ENCODE measurements around the gene TRIM28.

TRIM28 gene

DNA sequence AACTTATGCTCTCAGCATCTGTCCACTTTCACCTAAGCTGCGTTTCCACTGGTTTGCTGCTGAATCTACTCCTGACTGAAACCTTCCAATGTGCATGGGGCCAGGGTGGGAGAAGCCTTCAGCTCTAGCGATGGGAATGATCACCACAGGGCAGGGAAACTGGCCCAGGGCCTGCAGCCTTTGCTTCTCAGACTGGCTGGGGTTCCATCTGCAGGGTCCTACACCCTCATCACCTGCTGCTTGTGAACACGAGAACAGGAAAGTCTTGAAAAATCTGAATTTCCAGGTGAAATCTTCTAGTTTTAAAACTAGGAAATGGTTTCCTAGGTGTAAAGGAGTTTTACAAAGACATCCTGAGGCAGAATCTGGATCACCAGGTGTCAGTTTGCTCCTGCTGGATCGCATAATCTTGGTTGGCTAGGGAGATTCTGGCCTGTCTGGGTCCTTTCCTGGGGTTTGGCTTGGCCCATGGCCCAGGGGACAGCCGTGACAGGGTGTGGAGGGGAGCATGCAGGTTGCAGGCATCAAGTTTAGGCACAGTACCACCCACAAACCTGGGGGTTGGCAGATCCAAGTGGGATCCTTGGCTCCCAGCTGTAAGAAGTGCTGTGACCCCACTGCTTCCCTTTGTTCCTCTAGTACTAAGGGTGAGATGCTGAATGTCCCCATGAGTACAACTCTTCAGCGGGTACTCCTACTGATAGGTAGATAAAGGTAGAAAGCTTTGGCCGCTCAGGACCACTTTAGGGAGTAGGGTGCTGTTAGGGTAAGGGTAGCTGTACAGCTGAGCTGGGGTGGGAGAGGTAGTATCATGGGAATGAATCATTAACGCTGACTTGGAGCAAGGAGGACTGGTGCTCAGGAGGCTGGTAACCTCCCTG lies 16.4 kb downstream of the TRIM28 start:
- DNase-seq (ENCODE audit: low read depth in 2 of 2): no peak

- no peak for DNase-seq (ENCODE audit: low read depth in 2 of 2)
Observed at GRCh38 chr19:58560921-58561320, 17.1 kb downstream of the TRIM28 start.

DNA sequence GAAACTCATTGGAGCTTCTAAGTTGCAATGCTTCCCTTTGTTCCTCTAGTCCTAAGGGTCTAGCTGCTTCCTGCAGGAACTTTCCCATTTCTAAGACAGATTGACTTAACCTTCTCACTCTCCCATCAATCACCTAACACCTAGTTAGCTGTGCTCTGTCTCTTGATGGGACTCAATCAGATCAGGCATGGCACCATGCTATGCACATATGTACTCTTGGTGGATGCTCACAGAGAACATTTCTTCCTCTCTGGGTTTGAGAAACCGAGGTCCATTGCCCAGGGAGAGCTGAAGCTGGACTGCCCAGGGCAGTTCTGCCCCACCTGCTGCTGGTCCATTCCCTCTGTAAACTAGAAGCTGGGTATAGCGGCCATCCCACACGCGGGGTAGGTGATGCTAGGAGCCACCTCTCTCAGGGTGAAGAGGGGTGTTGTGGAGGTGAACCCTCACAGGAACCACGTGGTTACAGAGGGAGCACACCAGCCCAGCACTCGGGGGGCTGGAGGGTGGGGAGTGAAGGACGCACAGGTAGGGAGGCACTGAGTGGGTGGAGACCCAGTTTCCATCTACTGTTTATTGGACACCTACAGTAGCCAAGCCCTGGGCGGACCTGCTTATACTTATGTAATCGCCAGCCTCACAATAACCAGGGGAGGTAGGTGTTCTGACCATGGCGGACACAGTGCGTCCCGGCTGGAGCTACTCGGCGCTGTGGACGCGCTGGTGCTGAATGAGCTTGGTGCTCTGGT lies 17.7 kb downstream of the TRIM28 start:
- no peak for DNase-seq (ENCODE audit: low read depth in 2 of 2)

DNA sequence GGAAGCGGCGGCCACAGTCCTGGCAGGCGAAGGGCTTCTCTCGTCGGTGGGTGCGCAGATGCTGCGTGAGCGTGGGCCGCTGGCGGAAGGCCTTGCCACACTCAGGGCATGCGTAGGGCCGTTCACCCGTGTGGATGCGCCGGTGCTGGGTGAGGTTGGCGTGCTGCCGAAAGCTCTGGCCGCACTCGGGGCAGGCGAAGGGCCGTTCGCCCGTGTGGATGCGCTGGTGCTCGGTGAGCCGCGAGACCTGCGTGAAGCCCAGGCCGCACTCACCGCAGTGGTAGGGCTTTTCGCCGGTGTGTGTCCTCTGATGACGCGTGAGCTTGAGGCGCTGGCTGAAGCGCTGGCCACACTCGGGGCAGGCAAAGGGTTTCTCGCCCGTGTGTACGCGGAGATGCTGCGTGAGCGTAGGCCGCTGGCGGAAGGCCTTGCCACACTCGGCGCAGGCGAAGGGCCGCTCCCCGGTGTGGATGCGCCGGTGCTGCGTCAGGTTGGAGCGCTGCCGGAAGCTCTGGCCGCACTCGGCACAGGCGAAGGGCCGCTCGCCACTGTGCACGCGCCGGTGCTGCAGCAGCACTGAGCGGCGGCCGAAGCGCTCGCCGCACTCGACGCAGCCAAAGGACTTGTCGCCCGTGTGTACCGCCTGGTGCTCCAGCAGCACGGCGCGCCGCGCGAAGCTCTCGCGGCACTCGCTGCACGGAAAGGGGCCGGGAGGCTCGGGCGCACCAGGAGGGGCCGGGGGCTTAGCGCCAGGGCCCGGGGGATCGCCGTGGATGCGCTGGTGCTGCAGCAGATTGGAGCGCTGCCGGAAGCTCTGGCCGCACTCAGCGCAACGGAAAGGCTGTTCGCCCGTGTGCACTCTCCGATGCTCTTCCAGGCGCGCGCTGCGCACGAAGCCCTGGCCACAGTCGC lies 18.5 kb downstream of the TRIM28 start:
- DNase-seq (ENCODE audit: low read depth in 2 of 2): no peak

DNA sequence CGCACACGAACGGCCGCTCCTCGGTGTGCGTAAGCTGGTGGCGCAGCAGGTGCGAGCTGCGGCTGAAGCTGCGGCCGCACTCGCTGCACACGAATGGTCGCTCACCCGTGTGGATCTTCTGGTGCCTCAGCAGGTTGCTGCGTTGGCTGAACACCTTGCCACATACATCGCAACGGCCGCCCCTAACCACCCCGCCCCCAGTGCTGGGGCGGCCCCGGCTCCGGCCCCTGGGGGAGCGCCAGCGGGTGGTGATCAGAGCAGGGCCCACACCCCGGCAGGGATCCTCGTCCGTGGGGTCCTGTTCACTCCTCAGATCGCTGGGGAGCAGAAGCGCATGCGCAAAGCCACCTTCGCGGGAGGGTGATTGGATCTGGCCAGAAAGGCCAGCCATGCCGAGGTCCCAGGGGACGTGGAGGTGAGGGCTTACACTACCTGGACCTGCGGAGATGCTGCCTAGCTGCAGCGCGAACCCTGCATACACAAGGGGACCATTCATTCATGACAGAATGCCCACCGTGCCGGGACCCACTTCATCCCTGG lies 19.2 kb downstream of the TRIM28 start:
- no peak for DNase-seq (ENCODE audit: low read depth in 2 of 2)

- no peak for DNase-seq (ENCODE audit: low read depth in 2 of 2)
Observed at GRCh38 chr19:58563823-58564222, 20.0 kb downstream of the TRIM28 start.

- no peak for DNase-seq (ENCODE audit: low read depth in 2 of 2)
Observed at GRCh38 chr19:58566989-58567388, 23.1 kb downstream of the TRIM28 start.

GRCh38 chr19:58568453-58569130 lies 24.7 kb downstream of the TRIM28 start:
- DNase-seq (ENCODE audit: low read depth in 2 of 2): no peak

- DNase-seq (ENCODE audit: low read depth in 2 of 2): no peak
Observed at GRCh38 chr19:58569191-58569942, 25.5 kb downstream of the TRIM28 start.

GRCh38 chr19:58569943-58570670 lies 26.2 kb downstream of the TRIM28 start:
- DNase-seq (ENCODE audit: low read depth in 2 of 2): no peak

GRCh38 chr19:58570770-58571574 lies 27.1 kb downstream of the TRIM28 start:
- no peak for DNase-seq (ENCODE audit: low read depth in 2 of 2)

DNA sequence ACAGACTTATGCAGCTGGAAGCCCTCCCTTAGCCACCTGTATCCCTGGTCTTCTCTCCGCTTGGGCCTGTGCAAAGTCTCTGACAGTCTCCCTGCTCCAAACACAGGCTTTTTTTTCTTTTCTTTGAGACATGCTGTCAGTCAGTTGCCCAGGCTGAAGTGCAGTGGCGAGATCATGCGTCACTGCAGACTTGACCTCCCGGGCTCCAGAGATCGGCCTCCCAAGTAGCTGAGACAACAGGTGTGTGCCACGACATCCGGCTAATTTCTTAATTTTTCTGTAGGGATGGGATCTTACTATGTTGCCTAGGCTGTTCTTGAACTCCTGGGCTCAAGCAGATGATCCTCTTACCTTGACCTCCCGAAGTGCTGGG lies 27.7 kb downstream of the TRIM28 start:
- no peak for DNase-seq (ENCODE audit: low read depth in 2 of 2)

DNA sequence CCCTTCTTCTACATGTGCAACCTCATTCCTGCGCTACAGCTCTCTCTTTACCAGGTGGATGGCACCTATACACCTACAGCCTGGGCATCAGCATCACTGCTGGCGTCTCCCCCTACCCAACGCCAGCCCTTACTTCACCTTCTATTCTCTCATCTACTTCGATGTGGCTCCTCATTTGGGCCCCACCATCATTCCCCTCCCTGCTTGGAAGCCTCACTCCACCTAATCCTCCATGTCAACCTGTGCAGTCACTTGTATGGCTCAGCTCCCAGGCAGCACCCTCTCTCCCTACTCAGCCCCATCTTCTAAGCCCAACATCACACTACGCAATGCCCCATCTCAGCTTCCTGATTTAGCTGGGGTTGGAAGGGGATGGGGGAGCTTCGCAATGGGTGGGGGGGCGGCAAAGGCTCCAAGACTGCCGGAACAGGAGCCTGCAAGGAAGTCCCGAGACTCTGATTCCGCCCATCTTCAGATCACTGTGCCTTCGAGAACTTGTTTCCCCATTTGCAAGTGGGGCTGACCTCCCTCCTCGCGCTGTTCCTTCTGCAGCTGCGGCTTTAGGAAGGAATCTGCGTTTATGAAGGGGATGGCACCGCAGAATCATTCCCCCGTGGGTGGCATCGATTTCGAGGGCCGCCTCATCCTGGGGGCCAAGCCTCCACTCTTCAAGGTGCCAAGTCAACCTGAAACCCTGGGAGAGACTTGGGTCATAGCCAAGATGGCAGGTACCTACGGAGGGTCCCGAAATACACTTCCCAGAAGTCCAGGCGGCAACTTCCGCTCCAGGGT lies 28.4 kb downstream of the TRIM28 start:
- no peak for DNase-seq (ENCODE audit: low read depth in 2 of 2)

DNA sequence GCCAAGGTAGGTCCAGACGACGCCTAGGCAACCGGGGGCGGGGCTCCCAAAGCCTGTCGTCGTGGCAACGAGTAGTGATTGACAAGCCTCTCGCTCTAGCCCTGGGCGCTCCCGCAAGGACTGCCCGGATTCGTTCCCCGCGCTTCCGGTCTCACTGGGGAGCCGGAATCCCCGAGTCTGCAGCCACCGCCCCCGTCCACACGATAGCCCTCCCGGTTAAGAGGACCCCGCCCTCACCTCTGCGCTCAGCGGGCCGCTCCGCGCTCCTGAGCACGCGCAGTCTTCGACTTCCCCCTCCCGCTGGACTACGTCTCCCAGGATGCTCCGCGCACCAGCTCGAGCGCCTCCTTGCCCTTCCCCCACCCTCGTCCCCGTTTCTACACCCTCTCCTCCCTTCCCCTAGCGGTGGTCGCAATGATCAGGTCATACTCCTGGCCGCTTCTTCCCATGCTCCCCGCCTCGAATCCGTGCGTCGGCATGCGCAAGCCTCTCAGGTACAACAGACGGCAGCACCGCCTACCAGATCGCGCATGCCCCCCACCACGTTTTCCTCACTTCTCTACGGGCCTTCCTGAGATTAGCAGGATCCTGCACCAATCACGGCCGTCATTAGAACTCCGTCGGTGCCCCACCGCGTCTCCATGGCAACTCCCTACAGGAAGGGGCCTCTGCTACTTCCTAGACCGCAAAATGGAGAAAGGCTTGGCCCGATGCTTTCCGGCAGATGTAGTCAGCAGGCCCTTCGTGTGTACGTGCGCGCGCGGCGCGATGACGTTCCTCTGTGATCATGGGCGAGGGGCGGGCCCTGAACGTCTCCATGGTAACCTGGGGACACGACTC lies 29.2 kb downstream of the TRIM28 start, which contains the start of gene MZF1:
Gene MZF1 (minus strand): TSS at position 518 of the 840 bp plus-strand sequence. CDS start 1,946 bp downstream, outside the sequence.
- DNase-seq (ENCODE audit: low read depth in 2 of 2): peak; percentile 100

GRCh38 chr19:58573658-58574164 lies 29.8 kb downstream of the TRIM28 start:
- no peak for DNase-seq (ENCODE audit: low read depth in 2 of 2)

GRCh38 chr19:58575183-58576041 lies 31.5 kb downstream of the TRIM28 start:
- peak; percentile 68 to 72 for DNase-seq (ENCODE audit: low read depth in 2 of 2)
